MG63 (cell line): ENCODE measurements around the gene KMT2D. TPM values are rescaled to one million over a fixed set of nuclear protein-coding genes. Genes with fewer than 3 reads are reported as not detected.

Source experiments
- DNase-seq: peaks from one replicate; pipeline ENCODE4 v3.0.0-alpha.2; 2020
- H3K27me3 ChIP-seq: fragments of 250-450 bp; sonication (Bioruptor Pico); 2 replicates; pipeline ENCODE4 v1.5.1; 2020; ENCODE audit warnings: mild to moderate bottlenecking, moderate library complexity
- H3K36me3 ChIP-seq: fragments of 250-450 bp; sonication (Bioruptor Pico); 2 replicates; pipeline ENCODE4 v1.5.1; 2020; ENCODE audit warnings: mild to moderate bottlenecking, moderate library complexity
- H3K4me3 ChIP-seq: fragments of 250-450 bp; sonication (Bioruptor Pico); 2 replicates; pipeline ENCODE4 v1.5.1; 2020; ENCODE audit warnings: mild to moderate bottlenecking, moderate library complexity
- H3K9me3 ChIP-seq: fragments of 250-450 bp; sonication (Bioruptor Pico); 2 replicates; pipeline ENCODE4 v1.5.1; 2020; ENCODE audit warnings: mild to moderate bottlenecking, moderate library complexity
- total RNA-seq: library from RNA; depleted of rRNA; stranded (reverse); fragments of >200 nt; shearing (Covaris generic); gene quantifications from 2 replicates; pipeline ENCODE4 v1.2.3, GENCODE V29; 2014; ENCODE audit warnings: low replicate concordance

The KMT2D gene
- total RNA-seq, 1 experiment from 2014 or later: 8.6 TPM

DNA sequence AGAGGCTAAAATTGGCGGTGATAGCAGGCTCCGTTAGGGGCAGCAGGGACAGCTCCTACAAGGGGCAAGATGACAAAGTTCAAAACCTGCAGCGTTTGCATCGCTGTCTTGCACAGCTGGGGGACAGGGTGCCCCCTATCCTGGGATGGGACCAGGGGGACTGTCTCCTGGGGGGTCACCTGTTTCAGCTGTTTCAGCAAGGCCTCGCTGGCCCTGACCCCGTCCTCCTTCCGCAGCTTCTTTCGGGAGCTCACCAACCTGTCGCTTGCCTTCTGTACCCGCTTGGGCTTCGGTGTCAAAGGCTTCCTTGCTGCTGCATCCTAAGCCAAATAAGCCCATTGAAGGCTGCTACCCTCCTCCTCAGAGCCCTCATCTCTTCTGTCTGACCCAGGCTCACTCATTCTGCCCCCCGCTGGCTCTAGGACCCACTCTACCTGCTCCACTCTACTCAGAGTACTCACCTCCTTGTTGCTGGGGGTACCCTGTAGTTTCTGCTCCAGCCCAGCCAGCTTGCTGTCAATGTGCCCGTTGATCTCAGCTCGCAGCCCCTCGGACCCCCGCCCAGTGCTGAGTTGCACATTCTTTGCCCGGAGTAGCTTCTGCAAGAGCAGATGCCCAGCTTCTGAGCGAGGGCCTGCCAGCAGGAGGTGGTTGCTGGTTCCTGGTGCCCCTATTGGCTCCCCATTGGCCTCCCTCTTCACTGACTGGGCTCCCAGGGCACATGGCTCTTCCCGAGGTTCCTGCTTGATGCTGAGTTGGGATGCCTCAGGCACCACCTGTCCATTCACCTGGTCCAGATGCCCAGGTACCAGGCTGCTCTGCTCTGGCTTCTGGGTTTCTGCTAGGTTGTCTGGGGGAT lies 29.7 kb downstream of the KMT2D start:
- H3K27me3 ChIP-seq: no peaks in the 10 kb centered on the region

DNA sequence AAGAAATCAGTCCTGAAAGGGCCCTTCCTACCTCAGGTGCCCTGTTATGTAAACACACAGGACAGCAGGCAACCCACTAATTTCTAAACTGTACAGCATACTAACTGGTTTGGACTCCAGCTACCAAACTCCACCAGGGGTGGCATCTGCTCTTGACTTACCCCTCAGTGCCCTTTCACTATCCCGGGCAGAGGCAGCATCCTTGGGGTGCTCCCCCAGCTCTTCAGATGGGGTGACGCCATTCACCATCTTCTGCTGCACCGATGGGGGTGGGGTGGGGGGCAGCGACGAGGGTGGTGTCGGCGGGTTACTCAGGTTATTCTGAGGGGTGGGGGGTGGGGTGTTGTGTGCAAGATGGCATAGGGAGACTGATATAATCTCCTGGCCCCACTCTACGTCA lies 30.5 kb downstream of the KMT2D start:
- Histone ChIP-seq H3K36me3 (peaks cover 82% of the 10 kb centered on the region), H3K27me3 (no peaks in the 10 kb centered on the region), H3K9me3 (no peaks in the 10 kb centered on the region), H3K4me3 (no peak overlapping the region)
- DNase-seq: no peak

More for the DNA sequence above, 29.7 kb downstream of the KMT2D start:
- DNase-seq: no peak
- Histone ChIP-seq H3K36me3 (peaks cover 81% of the 10 kb centered on the region), H3K9me3 (no peaks in the 10 kb centered on the region), H3K4me3 (no peak overlapping the region)

DNA sequence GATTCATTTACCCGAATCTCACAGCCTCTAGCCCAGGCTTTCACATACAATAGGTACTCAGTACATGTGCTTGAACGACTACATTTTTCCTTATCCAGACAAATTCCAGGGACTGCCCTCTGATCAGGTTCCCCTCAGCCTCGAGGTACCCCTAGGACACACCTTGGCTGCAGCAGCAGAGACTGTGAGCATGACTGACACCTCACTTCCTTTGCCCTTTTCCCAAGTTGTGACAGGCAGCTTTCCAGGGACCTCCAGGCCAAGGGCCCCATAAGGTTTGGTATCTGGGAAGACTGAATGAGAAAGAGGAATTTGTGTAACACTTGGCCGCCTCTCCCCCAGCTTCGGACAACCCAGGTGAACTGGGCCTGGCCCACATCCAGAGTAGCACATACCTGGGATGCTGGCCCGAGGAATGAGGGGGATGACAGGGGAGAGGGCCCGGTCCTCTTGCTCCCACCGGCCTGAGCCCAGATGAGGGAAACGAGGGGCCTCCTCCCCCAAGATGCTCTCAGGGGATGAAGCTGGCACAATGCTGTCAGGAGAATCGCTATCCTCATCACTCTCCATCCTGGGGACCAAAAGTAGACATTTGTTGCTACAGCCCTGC lies 31.8 kb downstream of the KMT2D start:
- no peak overlapping the region for H3K4me3 ChIP-seq
- no peaks in the 10 kb centered on the region for H3K9me3 ChIP-seq
- peaks cover 80% of the 10 kb centered on the region for H3K36me3 ChIP-seq
- no peaks in the 10 kb centered on the region for H3K27me3 ChIP-seq
- DNase-seq: no peak

DNA sequence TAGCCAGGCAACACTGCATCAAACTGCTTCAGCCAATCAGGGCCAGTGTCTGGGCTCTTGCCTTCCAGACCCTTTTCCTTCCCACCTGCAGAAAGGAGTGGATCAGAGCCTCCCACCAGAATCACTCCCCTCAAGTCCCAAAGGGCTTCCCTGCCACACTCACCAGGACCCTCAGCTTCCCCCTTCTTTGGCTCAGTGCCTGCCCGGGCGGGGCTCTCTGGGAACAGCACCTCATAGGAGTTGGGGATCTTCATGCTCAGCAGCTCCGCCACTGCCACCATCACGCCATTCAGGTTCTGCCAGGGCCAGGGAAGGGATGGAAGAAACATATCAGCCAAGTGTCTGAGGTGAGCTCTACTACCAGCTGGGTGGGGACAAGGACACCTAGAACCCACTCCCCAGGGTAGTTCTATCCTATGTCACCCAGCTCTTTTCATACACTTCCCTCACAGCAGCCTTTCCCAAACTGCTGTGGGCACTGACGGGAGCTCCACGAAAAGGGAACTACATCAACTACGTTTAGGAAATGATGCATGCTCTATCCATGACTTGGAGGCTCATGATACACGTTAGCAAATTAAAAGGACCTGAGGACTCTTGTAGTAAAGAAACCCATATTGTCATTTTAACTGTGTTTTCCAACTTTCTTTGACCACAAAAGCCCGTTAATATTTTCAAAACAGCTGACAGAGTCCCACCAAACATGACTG lies 32.6 kb downstream of the KMT2D start:
- DNase-seq: no peak
- Histone ChIP-seq H3K9me3 (no peaks in the 10 kb centered on the region), H3K4me3 (no peak overlapping the region), H3K36me3 (peaks cover 81% of the 10 kb centered on the region), H3K27me3 (no peaks in the 10 kb centered on the region)

DNA sequence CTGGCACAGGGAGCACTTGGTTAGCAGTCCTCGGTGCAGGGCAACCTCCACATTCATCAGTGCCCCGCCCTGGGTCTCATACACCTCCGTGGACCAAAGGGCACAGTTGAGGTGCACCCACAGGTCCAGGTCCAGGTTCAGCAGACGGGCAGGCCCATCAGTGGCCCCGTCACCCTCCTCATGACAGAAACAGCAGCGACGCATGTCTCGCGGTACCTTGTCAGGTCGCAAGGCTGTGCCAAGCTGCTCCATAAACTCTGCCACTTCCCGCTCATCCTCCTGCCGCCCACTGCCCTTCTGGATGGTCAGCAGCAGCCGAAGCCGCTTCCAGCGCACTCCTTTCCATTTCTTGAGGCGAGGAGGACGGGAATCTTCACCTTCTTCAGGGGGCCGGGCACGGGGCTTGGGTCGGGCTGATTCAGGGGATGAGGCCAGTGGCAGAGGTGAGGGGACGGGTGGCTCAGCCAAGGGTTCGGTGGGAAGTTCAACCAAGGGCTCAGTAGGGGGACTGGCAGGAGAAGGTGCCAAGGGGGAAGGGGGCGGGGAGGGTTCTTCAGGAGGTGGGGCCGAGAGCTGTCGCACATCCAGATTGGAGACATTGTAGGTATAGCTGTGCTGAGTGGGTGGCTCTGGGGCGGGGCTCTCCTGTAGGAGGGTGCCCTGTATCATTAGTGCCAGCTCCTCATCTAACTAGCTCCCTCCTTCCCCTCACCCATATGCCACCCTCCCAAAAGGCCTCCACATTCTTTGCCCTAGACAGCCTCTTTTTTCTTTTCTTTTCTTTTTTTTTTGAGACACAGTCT lies 33.7 kb downstream of the KMT2D start:
- Histone ChIP-seq H3K4me3 (no peak overlapping the region), H3K9me3 (no peaks in the 10 kb centered on the region), H3K27me3 (no peaks in the 10 kb centered on the region), H3K36me3 (peaks cover 70% of the 10 kb centered on the region)
- no peak for DNase-seq

DNA sequence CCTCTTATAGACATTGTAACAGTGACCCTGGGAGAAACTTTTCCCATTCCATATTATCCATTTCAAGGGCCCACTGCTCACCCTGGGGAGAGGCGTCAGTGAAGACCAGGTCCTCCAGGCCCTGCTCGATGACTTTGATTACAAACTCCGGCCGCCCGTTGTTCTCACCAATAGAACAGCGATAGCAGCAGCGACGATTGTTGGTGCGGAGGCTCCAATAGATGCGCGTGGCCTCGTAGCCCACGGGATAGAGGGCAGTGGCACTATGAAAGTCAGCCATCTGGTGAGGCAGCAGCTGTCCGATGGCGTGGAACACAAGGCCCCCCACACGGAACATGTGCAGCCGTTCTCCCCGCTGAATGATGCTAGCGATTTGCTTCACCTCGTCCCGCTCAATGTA lies 34.5 kb downstream of the KMT2D start:
- Histone ChIP-seq H3K4me3 (no peak overlapping the region), H3K27me3 (no peaks in the 10 kb centered on the region), H3K36me3 (peaks cover 68% of the 10 kb centered on the region), H3K9me3 (no peaks in the 10 kb centered on the region)
- DNase-seq: no peak

DNA sequence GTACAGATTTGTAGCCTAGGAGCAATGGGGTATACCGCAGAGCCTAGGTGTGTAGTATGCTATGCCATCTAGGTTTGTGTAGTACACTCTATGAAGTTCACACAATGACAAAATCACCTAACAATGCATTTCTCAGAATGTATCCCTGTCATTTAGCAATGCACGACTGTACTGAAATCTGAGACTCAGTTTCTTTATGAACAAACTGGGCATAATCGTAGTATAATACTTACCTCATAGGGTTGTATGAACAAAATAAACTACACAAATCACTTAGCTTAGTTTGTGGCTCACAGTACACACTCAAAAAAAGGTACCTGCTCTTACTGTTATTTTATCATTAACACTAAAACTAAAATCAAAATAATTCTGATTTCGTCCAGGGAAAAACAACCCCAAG lies 35.1 kb downstream of the KMT2D start:
- Histone ChIP-seq H3K4me3 (no peak overlapping the region), H3K9me3 (no peaks in the 10 kb centered on the region), H3K36me3 (peaks cover 64% of the 10 kb centered on the region), H3K27me3 (no peaks in the 10 kb centered on the region)
- no peak for DNase-seq

DNA sequence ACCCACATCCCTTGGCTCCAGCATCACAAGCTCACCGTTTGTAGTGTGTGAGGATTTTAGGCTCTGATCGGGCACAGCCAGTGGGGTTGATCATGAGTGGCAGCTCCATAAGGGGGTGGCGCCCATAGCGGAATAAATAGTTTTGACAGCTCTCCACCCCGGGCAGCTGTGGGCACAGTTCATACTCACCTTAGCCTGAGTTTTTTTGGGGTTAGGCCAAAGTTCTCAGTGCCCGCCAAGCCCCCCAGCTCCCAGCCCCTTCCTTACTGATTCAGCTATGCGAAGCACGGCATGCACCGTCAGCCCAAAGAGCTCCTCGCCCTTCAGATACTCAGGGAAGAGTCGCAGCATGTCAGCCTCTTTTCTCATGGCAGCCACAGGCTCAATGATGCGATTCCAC lies 36.1 kb downstream of the KMT2D start:
- H3K36me3 ChIP-seq: peaks cover 57% of the 10 kb centered on the region

DNA sequence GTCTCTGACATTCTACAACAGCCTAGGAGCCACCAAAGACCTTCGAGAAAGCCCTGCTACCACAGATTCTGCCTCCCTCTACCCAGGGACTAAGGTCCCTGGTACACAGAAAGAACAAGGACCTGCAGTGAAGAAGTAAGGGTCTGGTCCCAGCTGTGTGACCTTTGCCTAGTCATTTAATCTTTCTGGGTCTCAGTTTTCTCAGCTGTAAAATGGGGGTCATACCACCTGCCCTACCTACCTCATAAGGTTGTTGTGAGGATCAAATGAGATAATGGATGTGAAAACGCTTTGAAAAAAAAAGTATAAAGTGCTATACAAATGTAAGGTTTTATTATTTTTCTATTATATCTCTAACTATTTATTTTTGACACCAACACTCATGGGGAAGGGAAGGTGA lies 36.8 kb downstream of the KMT2D start:
- Histone ChIP-seq H3K27me3 (no peaks in the 10 kb centered on the region), H3K9me3 (no peaks in the 10 kb centered on the region), H3K4me3 (no peak overlapping the region), H3K36me3 (peaks cover 53% of the 10 kb centered on the region)
- DNase-seq: no peak

More for the DNA sequence above, 36.1 kb downstream of the KMT2D start:
- no peak overlapping the region for H3K4me3 ChIP-seq
- no peak for DNase-seq
- H3K9me3 ChIP-seq: no peaks in the 10 kb centered on the region
- H3K27me3 ChIP-seq: no peaks in the 10 kb centered on the region

DNA sequence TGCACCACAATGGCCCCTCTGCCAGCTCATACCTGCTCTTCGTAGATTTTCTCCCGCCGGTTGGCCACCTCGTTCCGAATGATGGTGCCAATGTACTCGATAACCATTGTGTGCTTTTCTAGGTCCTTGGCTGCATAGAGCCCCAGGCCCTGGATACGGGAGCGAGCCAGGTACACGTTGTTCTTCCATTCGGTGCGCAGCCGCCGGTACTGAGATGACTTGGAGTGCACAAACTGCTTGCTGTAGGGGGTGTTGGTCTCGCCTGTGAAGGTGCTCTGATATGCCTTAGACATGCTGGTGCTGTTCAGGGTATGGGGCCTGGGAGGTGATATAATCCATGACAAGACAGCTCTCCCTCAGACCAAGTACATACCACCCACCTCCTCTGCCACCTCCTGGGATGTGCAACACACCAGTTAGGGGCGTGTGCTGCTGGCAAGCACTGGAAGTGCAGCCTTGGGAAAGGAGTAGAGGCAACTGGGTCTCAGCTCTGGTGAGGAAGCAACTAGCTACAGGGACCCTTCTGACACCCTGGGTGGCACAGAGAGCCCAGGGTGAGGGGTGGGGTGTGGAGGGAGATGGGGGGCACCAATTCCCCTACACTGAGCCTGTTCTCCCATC lies 37.9 kb downstream of the KMT2D start:
- Histone ChIP-seq H3K36me3 (peaks cover 41% of the 10 kb centered on the region), H3K27me3 (no peaks in the 10 kb centered on the region), H3K9me3 (no peaks in the 10 kb centered on the region), H3K4me3 (no peak overlapping the region)
- DNase-seq: no peak

DNA sequence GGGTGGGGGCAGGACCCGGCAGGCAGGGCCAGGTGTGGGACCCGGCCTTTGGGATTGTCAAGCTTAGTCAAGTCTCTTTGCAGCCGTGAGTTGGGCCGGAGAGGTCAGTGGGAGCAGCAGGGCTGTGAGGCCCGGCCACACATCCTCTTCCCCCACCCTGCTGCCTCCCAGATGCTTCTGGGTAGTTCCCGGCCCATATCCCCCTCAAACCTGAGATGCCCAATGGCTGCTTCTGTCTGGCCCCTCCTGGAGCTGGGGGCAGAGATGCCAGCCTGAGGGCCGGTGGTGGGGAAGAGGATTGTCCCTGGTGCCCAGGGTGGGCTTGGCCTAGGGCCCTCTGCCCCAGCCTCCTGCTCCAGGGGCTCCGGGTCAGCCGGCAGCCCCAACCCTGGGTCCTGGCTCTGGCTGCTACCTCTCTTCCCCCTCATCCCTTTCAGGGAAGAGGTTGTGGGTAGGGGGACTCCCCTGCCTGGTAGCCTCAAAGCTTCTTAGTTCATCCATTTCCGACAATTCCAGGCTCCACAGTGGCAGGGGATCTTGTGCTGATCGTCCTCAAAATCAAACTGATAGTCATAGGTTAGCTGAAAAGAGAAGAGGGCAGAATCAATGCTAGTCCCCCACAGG lies 39.2 kb downstream of the KMT2D start:
- H3K36me3 ChIP-seq: peaks cover 43% of the 10 kb centered on the region
- no peak for DNase-seq
- H3K27me3 ChIP-seq: no peaks in the 10 kb centered on the region
- H3K9me3 ChIP-seq: no peaks in the 10 kb centered on the region
- no peak overlapping the region for H3K4me3 ChIP-seq

DNA sequence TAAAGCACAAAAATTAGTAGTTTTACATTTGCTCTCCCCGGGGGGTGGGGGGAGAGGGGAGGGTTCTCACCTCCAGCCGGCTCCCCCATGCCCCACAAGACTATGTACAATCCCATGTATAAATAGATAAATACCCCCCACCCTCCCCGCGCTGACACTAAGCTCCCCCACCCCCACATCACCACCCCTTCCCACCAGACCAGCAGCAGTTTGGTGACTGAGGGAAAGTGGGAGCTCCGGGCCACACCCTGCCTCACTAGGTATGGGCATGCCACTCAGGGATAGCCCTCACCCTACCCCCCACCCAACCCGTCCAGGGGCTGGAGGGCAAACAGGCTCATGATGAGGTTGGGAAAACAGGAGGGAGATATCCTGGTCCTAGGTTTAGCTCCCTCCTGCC lies 40.2 kb downstream of the KMT2D start:
- Histone ChIP-seq H3K9me3 (no peaks in the 10 kb centered on the region), H3K27me3 (no peaks in the 10 kb centered on the region), H3K36me3 (peaks cover 37% of the 10 kb centered on the region), H3K4me3 (no peak overlapping the region)
- no peak for DNase-seq

DNA sequence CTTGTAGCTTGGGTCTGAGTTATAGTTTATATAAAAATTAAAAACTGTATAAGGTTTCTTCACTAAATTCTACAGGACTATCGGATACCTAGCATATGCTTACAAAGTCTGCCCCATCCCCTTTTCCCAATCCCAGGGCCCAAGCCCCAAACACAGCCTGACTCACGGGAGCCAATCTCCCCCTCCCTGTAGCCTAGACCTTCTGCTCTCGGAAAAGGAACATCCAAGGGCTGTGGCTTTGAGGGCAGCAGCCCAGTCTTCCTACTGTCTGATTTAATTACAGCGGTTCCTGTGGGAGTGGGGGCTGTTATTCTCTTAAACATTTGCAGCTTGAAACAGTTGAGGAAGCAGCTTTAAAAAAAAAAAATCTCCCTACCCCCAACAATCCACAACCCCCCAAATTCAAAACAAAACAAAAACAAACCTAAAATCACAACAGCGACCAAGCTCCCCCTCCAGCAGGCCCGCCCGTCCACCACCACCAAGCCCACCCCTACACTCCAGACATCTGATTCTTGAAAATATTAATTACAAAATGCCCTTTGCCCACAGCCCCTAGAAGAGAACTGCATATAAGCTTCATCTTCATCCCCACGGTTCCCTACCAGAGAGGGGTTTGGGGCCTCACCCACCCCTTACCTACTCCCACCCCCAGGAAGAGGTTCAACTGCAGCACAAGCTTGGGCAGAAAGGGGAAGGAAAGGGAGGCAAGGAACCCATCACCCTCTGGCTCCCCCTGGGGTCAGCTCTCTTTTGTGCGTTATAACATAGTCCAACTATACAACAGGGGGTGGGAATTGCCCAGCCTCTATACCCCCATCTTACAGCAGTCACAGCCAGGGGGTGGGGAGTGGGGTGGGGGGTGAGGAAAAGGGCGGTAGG lies 40.9 kb downstream of the KMT2D start:
- Histone ChIP-seq H3K27me3 (no peaks in the 10 kb centered on the region), H3K9me3 (no peaks in the 10 kb centered on the region), H3K4me3 (no peak overlapping the region), H3K36me3 (peaks cover 30% of the 10 kb centered on the region)
- peak; percentile 37 for DNase-seq

DNA sequence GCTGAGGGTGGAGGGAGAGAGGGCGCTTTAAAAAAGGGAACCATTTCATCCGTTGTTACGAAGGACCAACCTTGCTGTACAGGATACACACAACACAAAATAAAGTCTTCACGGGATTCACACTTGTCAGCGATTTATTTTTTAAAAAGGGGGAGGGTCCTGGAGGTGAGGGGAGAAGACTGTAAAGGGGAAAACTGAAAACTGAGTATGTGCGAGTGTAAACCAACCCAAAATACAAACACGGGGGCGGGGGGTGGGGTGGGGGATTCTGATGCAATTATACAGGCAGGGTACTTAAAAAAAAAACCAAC lies 41.5 kb downstream of the KMT2D start:
- DNase-seq: no peak
- Histone ChIP-seq H3K27me3 (no peaks in the 10 kb centered on the region), H3K36me3 (peaks cover 27% of the 10 kb centered on the region), H3K9me3 (no peaks in the 10 kb centered on the region), H3K4me3 (peak overlapping the region; percentile 88)
